Nephron progenitor cell (in vitro differentiated cells): Measurements from ENCODE around the gene ENOX1.

ENCODE experiments used
- DNase-seq: peaks from one replicate; pipeline ENCODE4 v3.0.0; 2021
- H3K27ac Mint-ChIP-seq: 2 replicates; pipeline ENCODE4 v1.8.0; 2021; ENCODE audit warnings: mild to moderate bottlenecking, moderate library complexity, mixed read lengths
- H3K27me3 Mint-ChIP-seq: 2 replicates; pipeline ENCODE4 v1.8.0; 2021; ENCODE audit warnings: mild to moderate bottlenecking, low read depth, mixed read lengths; ENCODE audit not compliant: poor library complexity
- H3K36me3 Mint-ChIP-seq: 2 replicates; pipeline ENCODE4 v1.8.0; 2021; ENCODE audit warnings: low read depth, mixed read lengths
- H3K4me1 Mint-ChIP-seq: 2 replicates; pipeline ENCODE4 v1.8.0; 2021; ENCODE audit warnings: mixed read lengths
- H3K4me3 Mint-ChIP-seq: 2 replicates; pipeline ENCODE4 v1.8.0; 2021; ENCODE audit warnings: mild to moderate bottlenecking, moderate library complexity, mixed read lengths
- H3K9me3 Mint-ChIP-seq: 2 replicates; pipeline ENCODE4 v1.8.0; 2021; ENCODE audit warnings: mild to moderate bottlenecking, moderate library complexity, mixed read lengths
- CTCF ChIP-seq: fragments of 200-600 bp; sonication (generic); IDR thresholded peaks from 2 replicates; pipeline ENCODE4 v1.5.0; 2021; ENCODE audit warnings: antibody characterized with exemption

The ENOX1 gene

DNA sequence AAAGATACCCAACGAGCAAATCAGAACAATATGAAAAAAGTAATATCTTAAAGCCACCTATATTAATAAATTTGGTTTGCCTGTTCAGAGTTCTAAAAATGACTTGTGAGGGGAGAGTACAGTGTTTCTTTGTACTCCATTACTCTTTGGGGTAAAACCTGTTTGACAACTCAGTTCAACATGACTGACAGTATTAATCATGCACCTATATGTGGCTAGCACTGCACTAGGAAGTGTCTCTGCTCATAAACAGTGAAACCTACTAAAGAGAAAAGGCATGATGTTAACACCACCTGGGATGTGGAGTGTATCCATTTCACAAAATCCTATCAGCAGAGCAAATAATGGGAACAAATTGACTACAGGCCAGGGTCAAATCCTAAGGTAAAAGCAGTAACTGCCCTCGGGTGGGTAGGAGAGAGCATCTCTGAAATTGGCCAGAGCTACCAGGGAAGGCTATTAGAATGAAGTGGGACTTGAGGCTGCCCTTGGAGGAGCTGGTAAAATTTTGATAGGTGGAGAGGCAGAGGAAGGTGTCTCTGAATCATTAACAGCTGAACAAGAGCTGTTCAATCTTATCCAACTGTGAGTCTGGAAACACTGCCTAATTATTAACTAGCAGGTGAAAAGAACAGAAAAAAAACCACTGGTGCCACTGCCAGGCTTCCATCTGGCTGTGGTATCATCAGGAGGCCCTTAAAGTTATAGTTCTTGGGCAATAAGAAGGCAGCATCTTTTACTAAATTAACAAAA, 398.3 kb downstream of the ENOX1 start:
- no peak for DNase-seq
- Mint-ChIP-seq H3K4me3 (no peak overlapping the region), H3K36me3 (no peaks in the 10 kb centered on the region), H3K9me3 (no peaks in the 10 kb centered on the region), H3K27me3 (no peaks in the 10 kb centered on the region), H3K27ac (no peak overlapping the region), H3K4me1 (no peaks in the 10 kb centered on the region)
- no peak for TF ChIP-seq CTCF

GRCh38 chr13:43387880-43388279, 398.9 kb downstream of the ENOX1 start:
- DNase-seq = no peak
- Mint-ChIP-seq H3K27ac (no peak overlapping the region), H3K4me3 (no peak overlapping the region), H3K36me3 (no peaks in the 10 kb centered on the region), H3K4me1 (no peaks in the 10 kb centered on the region), H3K27me3 (no peaks in the 10 kb centered on the region), H3K9me3 (no peaks in the 10 kb centered on the region)
- no peak for TF ChIP-seq CTCF

- Mint-ChIP-seq H3K27ac (no peak overlapping the region), H3K4me3 (no peak overlapping the region), H3K36me3 (no peaks in the 10 kb centered on the region), H3K27me3 (no peaks in the 10 kb centered on the region), H3K4me1 (no peaks in the 10 kb centered on the region), H3K9me3 (peaks cover 21% of the 10 kb centered on the region)
- TF ChIP-seq CTCF = no peak
- DNase-seq = no peak
Measured at GRCh38 chr13:43383498-43384165, 403.1 kb downstream of the ENOX1 start.

DNA sequence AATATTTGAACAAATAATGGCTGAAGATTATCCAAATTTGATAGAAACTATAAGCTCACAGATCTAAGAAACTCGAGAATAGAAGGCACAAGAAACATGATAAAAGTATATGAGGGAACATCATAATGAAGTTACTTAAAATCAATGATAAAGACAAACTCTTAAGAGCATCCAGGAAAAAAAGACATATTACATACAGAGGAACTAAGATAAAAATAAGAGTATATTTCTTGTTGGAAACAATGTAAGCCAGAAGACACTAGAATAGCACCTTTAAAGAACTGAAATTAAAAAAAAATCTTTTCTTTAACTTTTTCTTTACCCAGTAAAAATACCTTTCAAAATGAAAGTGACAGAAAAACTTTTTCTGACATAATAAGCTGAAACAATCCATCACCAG, 407.0 kb downstream of the ENOX1 start:
- no peak overlapping the region for H3K4me3 Mint-ChIP-seq
- peaks cover 21% of the 10 kb centered on the region for H3K9me3 Mint-ChIP-seq
- TF ChIP-seq CTCF = no peak
- no peak overlapping the region for H3K27ac Mint-ChIP-seq
- H3K27me3 Mint-ChIP-seq = no peaks in the 10 kb centered on the region
- H3K4me1 Mint-ChIP-seq = no peaks in the 10 kb centered on the region
- no peak for DNase-seq
- H3K36me3 Mint-ChIP-seq = no peaks in the 10 kb centered on the region

DNA sequence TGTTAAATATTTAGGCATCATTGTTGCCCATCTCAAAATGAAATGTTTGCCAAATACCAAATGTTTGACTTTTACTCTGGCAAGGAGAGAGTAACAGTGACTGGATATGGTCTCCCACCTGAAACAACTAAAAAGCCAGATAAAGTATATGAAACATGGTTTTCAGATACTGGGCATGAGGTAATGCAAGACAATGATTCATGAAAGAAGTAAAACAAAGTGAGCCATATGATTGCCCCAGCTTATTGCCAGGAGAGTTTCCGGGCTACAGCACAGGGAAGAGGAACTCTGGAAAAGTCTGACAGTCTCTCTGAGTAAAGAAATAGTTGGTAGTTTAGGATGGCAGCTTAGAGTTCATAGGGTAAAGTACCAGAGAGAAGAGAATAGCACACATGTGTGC, 408.8 kb downstream of the ENOX1 start:
- Mint-ChIP-seq H3K27ac (no peak overlapping the region), H3K36me3 (no peaks in the 10 kb centered on the region), H3K4me1 (no peaks in the 10 kb centered on the region), H3K4me3 (no peak overlapping the region), H3K27me3 (no peaks in the 10 kb centered on the region), H3K9me3 (peaks cover 21% of the 10 kb centered on the region)
- no peak for DNase-seq
- TF ChIP-seq CTCF = no peak

- no peak for TF ChIP-seq CTCF
- H3K9me3 Mint-ChIP-seq = peaks cover 21% of the 10 kb centered on the region
Measured at GRCh38 chr13:43377149-43377548, 409.6 kb downstream of the ENOX1 start.

More at GRCh38 chr13:43377149-43377548, 409.6 kb downstream of the ENOX1 start:
- DNase-seq = no peak
- H3K27me3 Mint-ChIP-seq = no peaks in the 10 kb centered on the region
- no peak overlapping the region for H3K4me3 Mint-ChIP-seq
- no peaks in the 10 kb centered on the region for H3K4me1 Mint-ChIP-seq
- H3K36me3 Mint-ChIP-seq = no peaks in the 10 kb centered on the region
- no peak overlapping the region for H3K27ac Mint-ChIP-seq
